Smooth muscle cell (in vitro differentiated cells): ENCODE results near the gene FBXL7. TPM values are rescaled to one million over a fixed set of nuclear protein-coding genes. Genes with fewer than 3 reads are reported as not detected.
A peak's percentile ranks its signal among the peaks of the same experiment; 100 is the strongest.

Source experiments
- DNase-seq: peaks from one replicate; lab custom pipeline; 2025; ENCODE audit not compliant: unreplicated experiment; lab: John Stamatoyannopoulos, UW
- H2AFZ ChIP-seq: fragments of 200-600 bp; sonication (generic); 2 replicates; pipeline ENCODE4 v1.6.0; 2016; ENCODE audit warnings: antibody characterized with exemption, low read depth, mild to moderate bottlenecking
- H3F3A ChIP-seq: fragments of 200-600 bp; sonication (generic); 2 replicates; pipeline ENCODE4 v1.6.0; 2017; ENCODE audit warnings: antibody characterized with exemption, low read depth
- H3K27ac ChIP-seq: fragments of 200-600 bp; sonication (generic); 2 replicates; pipeline ENCODE4 v1.5.1; 2016; ENCODE audit warnings: low read depth, mild to moderate bottlenecking
- H3K27me3 ChIP-seq: fragments of 200-600 bp; sonication (generic); 2 replicates; pipeline ENCODE4 v1.6.1; 2016; ENCODE audit warnings: low read depth, mild to moderate bottlenecking
- H3K36me3 ChIP-seq: fragments of 200-600 bp; sonication (generic); 2 replicates; pipeline ENCODE4 v1.5.1; 2016; ENCODE audit warnings: low read depth
- H3K4me1 ChIP-seq: fragments of 200-600 bp; sonication (generic); 2 replicates; pipeline ENCODE4 v1.5.1; 2016; ENCODE audit warnings: low read depth
- H3K4me2 ChIP-seq: fragments of 200-600 bp; sonication (generic); 2 replicates; pipeline ENCODE4 v1.6.0; 2016; ENCODE audit warnings: mild to moderate bottlenecking
- H3K4me3 ChIP-seq: fragments of 200-600 bp; sonication (generic); 2 replicates; pipeline ENCODE4 v1.5.1; 2016; ENCODE audit warnings: mild to moderate bottlenecking
- H3K79me2 ChIP-seq: fragments of 200-600 bp; sonication (generic); 2 replicates; pipeline ENCODE4 v1.6.0; 2016; ENCODE audit warnings: low read depth, mild to moderate bottlenecking
- H3K9ac ChIP-seq: fragments of 200-600 bp; sonication (generic); 2 replicates; pipeline ENCODE4 v1.6.0; 2016; ENCODE audit warnings: low read depth
- H3K9me3 ChIP-seq: fragments of 200-600 bp; sonication (generic); replicated peaks from 2 replicates; pipeline ENCODE4 v1.5.1; 2016; ENCODE audit warnings: low read depth
- H4K20me1 ChIP-seq: fragments of 200-600 bp; sonication (generic); 2 replicates; pipeline ENCODE4 v1.6.0; 2016; ENCODE audit warnings: low read depth
- WGBS: methylation state at CpG from one replicate; pipeline ENCODE4 v1.1.7; 2016; ENCODE audit warnings: low lambda C conversion rate; 5-methylcytosine and 5-hydroxymethylcytosine counted together
- polyA plus RNA-seq: library from polyadenylated mRNA; unstranded; fragments of >200 nt; fragmentation: Nextera tagmentation; extraction: Ambion mirVana; gene quantifications from 2 replicates; pipeline ENCODE4 v1.2.1, GENCODE V29; 2016
- total RNA-seq: library from RNA; depleted of rRNA; stranded (reverse); fragments of >200 nt; gene quantifications from 2 replicates; pipeline ENCODE4 v1.2.3, GENCODE V29; 2014
- TF ChIP-seq, protein P1 (sequence below): fragments of 200-600 bp; sonication (generic); IDR thresholded peaks from 2 replicates; pipeline ENCODE4 v1.5.1; 2017; ENCODE audit warnings: borderline replicate concordance, mild to moderate bottlenecking, antibody characterized with exemption; ENCODE audit not compliant: insufficient read depth, poor library complexity, severe bottlenecking

FBXL7 gene
- total and polyA plus RNA-seq, 2 experiments from 2014 or later: 20.2 to 21.0 TPM

DNA sequence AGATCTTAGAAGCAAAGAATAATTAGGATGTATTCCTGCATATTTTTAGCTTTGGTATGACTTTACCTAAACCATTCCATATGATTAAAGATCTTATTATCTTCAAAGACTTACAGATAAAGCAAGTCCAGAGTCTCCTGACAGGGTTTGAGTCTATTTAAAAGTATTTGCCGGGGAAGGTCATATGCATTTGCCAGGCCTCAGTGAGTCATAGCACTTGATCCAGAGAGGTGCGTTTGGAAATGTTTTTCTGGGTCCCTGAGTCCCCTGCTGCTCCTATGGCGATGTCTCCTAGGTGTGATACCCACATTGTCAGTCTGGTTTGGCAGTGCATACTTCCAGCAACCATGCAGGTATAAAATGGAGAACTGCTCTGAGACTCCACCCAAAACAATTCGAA is 217.0 kb downstream of the FBXL7 start:
- Histone ChIP-seq H3K4me3 (no peak overlapping the region), H3K36me3 (no peaks in the 10 kb centered on the region), H3K27ac (no peak overlapping the region), H3K9me3 (no peaks in the 10 kb centered on the region), H3K4me1 (peaks cover 18% of the 10 kb centered on the region), H3K9ac (no peak overlapping the region), H3K4me2 (peak overlapping the region; percentile 43), H3F3A (no peaks in the 10 kb centered on the region), H3K27me3 (no peaks in the 10 kb centered on the region), H2AFZ (no peak overlapping the region), H4K20me1 (peaks cover 45% of the 10 kb centered on the region), H3K79me2 (peaks cover 3% of the 10 kb centered on the region)
- 38% methylated on average over 4 of the region's 4 CpGs for WGBS
- DNase-seq: no peak
- TF ChIP-seq, protein P1, sequence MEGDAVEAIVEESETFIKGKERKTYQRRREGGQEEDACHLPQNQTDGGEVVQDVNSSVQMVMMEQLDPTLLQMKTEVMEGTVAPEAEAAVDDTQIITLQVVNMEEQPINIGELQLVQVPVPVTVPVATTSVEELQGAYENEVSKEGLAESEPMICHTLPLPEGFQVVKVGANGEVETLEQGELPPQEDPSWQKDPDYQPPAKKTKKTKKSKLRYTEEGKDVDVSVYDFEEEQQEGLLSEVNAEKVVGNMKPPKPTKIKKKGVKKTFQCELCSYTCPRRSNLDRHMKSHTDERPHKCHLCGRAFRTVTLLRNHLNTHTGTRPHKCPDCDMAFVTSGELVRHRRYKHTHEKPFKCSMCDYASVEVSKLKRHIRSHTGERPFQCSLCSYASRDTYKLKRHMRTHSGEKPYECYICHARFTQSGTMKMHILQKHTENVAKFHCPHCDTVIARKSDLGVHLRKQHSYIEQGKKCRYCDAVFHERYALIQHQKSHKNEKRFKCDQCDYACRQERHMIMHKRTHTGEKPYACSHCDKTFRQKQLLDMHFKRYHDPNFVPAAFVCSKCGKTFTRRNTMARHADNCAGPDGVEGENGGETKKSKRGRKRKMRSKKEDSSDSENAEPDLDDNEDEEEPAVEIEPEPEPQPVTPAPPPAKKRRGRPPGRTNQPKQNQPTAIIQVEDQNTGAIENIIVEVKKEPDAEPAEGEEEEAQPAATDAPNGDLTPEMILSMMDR: no peak

DNA sequence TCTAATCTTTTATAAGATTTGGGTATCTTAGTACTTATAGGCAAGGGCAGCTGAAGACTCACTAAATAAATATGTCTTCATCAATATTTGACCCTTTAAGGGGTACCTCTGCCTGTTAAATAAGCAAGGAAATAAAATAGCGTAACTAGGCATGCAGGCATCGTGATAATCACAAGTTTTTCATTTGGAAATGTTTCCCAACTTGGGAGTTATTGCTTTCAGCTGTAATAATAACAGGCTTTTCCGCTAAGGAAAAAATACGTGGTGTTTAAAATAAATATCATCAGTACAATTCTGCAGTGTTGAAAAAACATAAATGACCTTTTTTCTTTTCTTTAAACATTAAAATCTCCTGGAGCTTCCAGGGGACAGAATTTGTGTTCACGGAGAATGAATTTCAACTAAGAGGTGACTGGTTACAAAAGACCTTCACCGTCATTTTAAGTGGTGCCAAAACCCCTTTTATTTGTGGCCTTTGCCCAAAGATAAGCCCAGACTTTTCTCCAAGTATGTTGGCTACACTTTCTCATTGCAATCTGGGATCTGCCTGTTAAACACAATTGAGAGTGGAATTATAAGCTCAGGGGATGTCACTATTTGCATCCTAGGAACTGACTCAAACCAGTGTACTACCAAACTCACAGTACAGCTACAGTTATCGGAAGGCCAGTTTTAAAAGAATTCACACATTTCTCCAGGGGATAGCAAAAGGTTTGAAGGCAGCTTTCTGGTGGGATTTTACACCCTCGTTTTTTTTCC is 218.6 kb downstream of the FBXL7 start:
- Histone ChIP-seq H4K20me1 (peaks cover 44% of the 10 kb centered on the region), H3K4me2 (peak overlapping the region; percentile 36), H2AFZ (no peak overlapping the region), H3K36me3 (no peaks in the 10 kb centered on the region), H3K4me1 (peaks cover 18% of the 10 kb centered on the region), H3K27ac (no peak overlapping the region), H3K79me2 (peaks cover 3% of the 10 kb centered on the region), H3K4me3 (no peak overlapping the region), H3K9ac (no peak overlapping the region), H3K27me3 (no peaks in the 10 kb centered on the region), H3F3A (no peaks in the 10 kb centered on the region), H3K9me3 (no peaks in the 10 kb centered on the region)
- WGBS: 54% methylated on average over 8 of the region's 8 CpGs
- TF ChIP-seq, protein P1: no peak
- no peak for DNase-seq

GRCh38 chr5:15719784-15720183 is 219.8 kb downstream of the FBXL7 start:
- Histone ChIP-seq H3K9ac (no peak overlapping the region), H3K4me2 (peak overlapping the region; percentile 6), H3K4me1 (peaks cover 18% of the 10 kb centered on the region), H3K9me3 (peaks cover 4% of the 10 kb centered on the region), H3K36me3 (no peaks in the 10 kb centered on the region), H3K79me2 (peaks cover 4% of the 10 kb centered on the region), H3K27ac (no peak overlapping the region), H4K20me1 (peaks cover 44% of the 10 kb centered on the region), H3F3A (no peaks in the 10 kb centered on the region), H3K4me3 (no peak overlapping the region), H2AFZ (no peak overlapping the region), H3K27me3 (no peaks in the 10 kb centered on the region)
- no peak for DNase-seq
- WGBS: 46% methylated on average over 4 of the region's 4 CpGs
- TF ChIP-seq, protein P1: no peak

GRCh38 chr5:15720515-15720914 is 220.5 kb downstream of the FBXL7 start:
- peaks cover 5% of the 10 kb centered on the region for H3K9me3 ChIP-seq
- H2AFZ ChIP-seq: no peak overlapping the region
- H3K9ac ChIP-seq: no peak overlapping the region
- no peak for DNase-seq
- no peaks in the 10 kb centered on the region for H3F3A ChIP-seq
- no peak overlapping the region for H3K4me3 ChIP-seq
- H3K27me3 ChIP-seq: no peaks in the 10 kb centered on the region
- peaks cover 43% of the 10 kb centered on the region for H4K20me1 ChIP-seq
- H3K27ac ChIP-seq: no peak overlapping the region
- no peaks in the 10 kb centered on the region for H3K36me3 ChIP-seq
- peaks cover 18% of the 10 kb centered on the region for H3K4me1 ChIP-seq
- TF ChIP-seq, protein P1: no peak
- no peak overlapping the region for H3K4me2 ChIP-seq
- H3K79me2 ChIP-seq: peaks cover 8% of the 10 kb centered on the region
